Natural killer cell treated with Interleukin-12 subunit alpha and Interleukin-12 subunit beta and Interleukin-15 and Interleukin-18, amount 100 ng/mL, for 72 hours (primary cell): ENCODE results near the gene CEP57. TPM values are rescaled to one million over a fixed set of nuclear protein-coding genes. Genes with fewer than 3 reads are reported as not detected.
"Not testable (repeated sequence)": the region's sequence is repeated elsewhere in the genome, so short reads cannot be mapped to it uniquely, and the experiment has no call there.

Experiments
- ATAC-seq, 2 donors: fragments of 150-1000 bp; cut with Tn5 transposase in 1 of 2; sonication (Bioruptor Pico), chemical (Tn5 transposase) in 1 of 2; 2 replicates each; pipeline ENCODE4 v1.10.0; 2021
- DNase-seq: peaks from one replicate; pipeline ENCODE4 v3.0.0; 2022; ENCODE audit warnings: low spot score
- H3K27ac Mint-ChIP-seq, 2 donors: 1 replicate in 1 of 2; 2 replicates in 1 of 2; pipeline ENCODE4 v1.8.0; 2022; ENCODE audit warnings: mixed read lengths in 2 of 2, mild to moderate bottlenecking in 1 of 2, moderate library complexity in 1 of 2
- H3K27me3 Mint-ChIP-seq, 2 donors: 1 replicate in 1 of 2; 2 replicates in 1 of 2; pipeline ENCODE4 v1.8.0; 2022; ENCODE audit warnings: mixed read lengths in 2 of 2
- H3K36me3 Mint-ChIP-seq: one replicate; pipeline ENCODE4 v1.8.0; 2022; ENCODE audit warnings: mixed read lengths
- H3K4me1 Mint-ChIP-seq, 2 donors: 1 replicate in 1 of 2; 2 replicates in 1 of 2; pipeline ENCODE4 v1.8.0; 2022; ENCODE audit warnings: low read depth in 2 of 2, mixed read lengths in 2 of 2, mild to moderate bottlenecking in 1 of 2
- H3K4me3 Mint-ChIP-seq: one replicate; pipeline ENCODE4 v1.8.0; 2022; ENCODE audit warnings: mixed read lengths
- H3K9me3 Mint-ChIP-seq: 2 replicates; pipeline ENCODE4 v1.8.0; 2022; ENCODE audit warnings: mixed read lengths
- total RNA-seq, 2 donors: library from RNA; stranded (reverse); gene quantifications; one replicate each; pipeline ENCODE4 v1.2.3, GENCODE V29; 2022

Gene CEP57
- total RNA-seq, 2 donors from 2014 or later, result 35.0 to 52.0 TPM

- not testable (repeated sequence) for H3K27ac Mint-ChIP-seq, H3K27me3 Mint-ChIP-seq, ATAC-seq, H3K9me3 Mint-ChIP-seq, DNase-seq, H3K4me3 Mint-ChIP-seq
- H3K4me1 Mint-ChIP-seq, result peaks cover 10 to 17% of the 10 kb centered on the region in 2 donors
- H3K36me3 Mint-ChIP-seq, result peaks cover 19% of the 10 kb centered on the region
These were observed 16.2 kb downstream of the CEP57 start for GRCh38 chr11:95806464-95806863.

GRCh38 chr11:95811052-95811451, 20.8 kb downstream of the CEP57 start:
- H3K4me3 Mint-ChIP-seq, DNase-seq, H3K27me3 Mint-ChIP-seq, H3K9me3 Mint-ChIP-seq, ATAC-seq, H3K4me1 Mint-ChIP-seq, H3K27ac Mint-ChIP-seq: not testable (repeated sequence)
- H3K36me3 Mint-ChIP-seq, result peaks cover 12% of the 10 kb centered on the region

GRCh38 chr11:95816037-95816436, 25.7 kb downstream of the CEP57 start:
- Mint-ChIP-seq H3K4me1 (peaks cover 0 to 3% of the 10 kb centered on the region in 2 donors), H3K27ac (no peak overlapping the region), H3K9me3 (no peaks in the 10 kb centered on the region), H3K36me3 (peaks cover 16% of the 10 kb centered on the region), H3K27me3 (no peaks in the 10 kb centered on the region), H3K4me3 (no peak overlapping the region)
- ATAC-seq (no peak), DNase-seq (no peak)

- H3K27ac Mint-ChIP-seq, result no peak overlapping the region
- H3K9me3 Mint-ChIP-seq, result no peaks in the 10 kb centered on the region
- peaks cover 27% of the 10 kb centered on the region for H3K36me3 Mint-ChIP-seq
- H3K4me3 Mint-ChIP-seq, result no peak overlapping the region
- no peaks in the 10 kb centered on the region for H3K27me3 Mint-ChIP-seq
- H3K4me1 Mint-ChIP-seq, result peaks cover 0 to 3% of the 10 kb centered on the region in 2 donors
- ATAC-seq (no peak), DNase-seq (no peak)
These were observed 31.3 kb downstream of the CEP57 start for GRCh38 chr11:95821640-95822039.

GRCh38 chr11:95827696-95828095, 37.4 kb downstream of the CEP57 start:
- H3K9me3 Mint-ChIP-seq, result no peaks in the 10 kb centered on the region
- no peak overlapping the region for H3K4me3 Mint-ChIP-seq
- no peak overlapping the region for H3K27ac Mint-ChIP-seq
- no peak for ATAC-seq
- H3K27me3 Mint-ChIP-seq, result no peaks in the 10 kb centered on the region
- H3K36me3 Mint-ChIP-seq, result peaks cover 30% of the 10 kb centered on the region
- no peak for DNase-seq
- H3K4me1 Mint-ChIP-seq, result no peaks in the 10 kb centered on the region

- H3K4me1 Mint-ChIP-seq, result no peaks in the 10 kb centered on the region
- H3K4me3 Mint-ChIP-seq, result no peak overlapping the region
- H3K9me3 Mint-ChIP-seq, result no peaks in the 10 kb centered on the region
- peaks cover 28% of the 10 kb centered on the region for H3K36me3 Mint-ChIP-seq
- ATAC-seq (no peak), DNase-seq (no peak)
- no peaks in the 10 kb centered on the region for H3K27me3 Mint-ChIP-seq
- no peak overlapping the region for H3K27ac Mint-ChIP-seq
These were observed 39.4 kb downstream of the CEP57 start for GRCh38 chr11:95829580-95830259.

GRCh38 chr11:95831198-95831883, 41.0 kb downstream of the CEP57 start:
- Mint-ChIP-seq H3K36me3 (peaks cover 26% of the 10 kb centered on the region), H3K27me3 (no peaks in the 10 kb centered on the region), H3K9me3 (no peaks in the 10 kb centered on the region), H3K4me3 (no peak overlapping the region), H3K27ac (peak overlapping the region in 1 of 2 donors; percentile 12), H3K4me1 (no peaks in the 10 kb centered on the region)
- DNase-seq (no peak), ATAC-seq (no peak)

GRCh38 chr11:95832763-95833162, 42.5 kb downstream of the CEP57 start:
- no peak for ATAC-seq
- no peaks in the 10 kb centered on the region for H3K4me1 Mint-ChIP-seq
- peaks cover 28% of the 10 kb centered on the region for H3K36me3 Mint-ChIP-seq
- H3K27me3 Mint-ChIP-seq, result no peaks in the 10 kb centered on the region
- H3K9me3 Mint-ChIP-seq, result no peaks in the 10 kb centered on the region
- no peak overlapping the region for H3K4me3 Mint-ChIP-seq
- H3K27ac Mint-ChIP-seq, result no peak overlapping the region
- no peak for DNase-seq

- no peak for ATAC-seq
- no peaks in the 10 kb centered on the region for H3K4me1 Mint-ChIP-seq
- H3K4me3 Mint-ChIP-seq, result no peak overlapping the region
- DNase-seq, result no peak
- H3K27me3 Mint-ChIP-seq, result no peaks in the 10 kb centered on the region
- peaks cover 28% of the 10 kb centered on the region for H3K36me3 Mint-ChIP-seq
- H3K9me3 Mint-ChIP-seq, result no peaks in the 10 kb centered on the region
- no peak overlapping the region for H3K27ac Mint-ChIP-seq
These were observed 43.1 kb downstream of the CEP57 start for GRCh38 chr11:95833378-95833777.

GRCh38 chr11:95835351-95835750, 45.1 kb downstream of the CEP57 start:
- no peaks in the 10 kb centered on the region for H3K27me3 Mint-ChIP-seq
- no peaks in the 10 kb centered on the region for H3K4me1 Mint-ChIP-seq
- H3K36me3 Mint-ChIP-seq, result peaks cover 20% of the 10 kb centered on the region
- H3K27ac Mint-ChIP-seq, result no peak overlapping the region
- no peak for ATAC-seq
- DNase-seq, result no peak
- H3K9me3 Mint-ChIP-seq, result no peaks in the 10 kb centered on the region
- no peak overlapping the region for H3K4me3 Mint-ChIP-seq

- Mint-ChIP-seq H3K4me1 (no peaks in the 10 kb centered on the region), H3K27ac (no peak overlapping the region), H3K27me3 (no peaks in the 10 kb centered on the region), H3K36me3 (peaks cover 14% of the 10 kb centered on the region), H3K4me3 (no peak overlapping the region), H3K9me3 (no peaks in the 10 kb centered on the region)
- DNase-seq (peak; percentile 68), ATAC-seq (peak; percentile 75 to 77)
These were observed 45.6 kb downstream of the CEP57 start for GRCh38 chr11:95835768-95836488.

- DNase-seq (no peak), ATAC-seq (no peak)
- H3K27ac Mint-ChIP-seq, result no peak overlapping the region
- H3K4me1 Mint-ChIP-seq, result no peaks in the 10 kb centered on the region
- H3K27me3 Mint-ChIP-seq, result no peaks in the 10 kb centered on the region
- H3K4me3 Mint-ChIP-seq, result no peak overlapping the region
- H3K36me3 Mint-ChIP-seq, result peaks cover 6% of the 10 kb centered on the region
- H3K9me3 Mint-ChIP-seq, result no peaks in the 10 kb centered on the region
These were observed 54.9 kb downstream of the CEP57 start for GRCh38 chr11:95845167-95845566.

- Mint-ChIP-seq H3K27ac (no peak overlapping the region), H3K4me1 (no peaks in the 10 kb centered on the region), H3K4me3 (no peak overlapping the region), H3K9me3 (no peaks in the 10 kb centered on the region), H3K36me3 (peaks cover 6% of the 10 kb centered on the region), H3K27me3 (no peaks in the 10 kb centered on the region)
- no peak for ATAC-seq
- no peak for DNase-seq
These were observed 59.0 kb downstream of the CEP57 start for GRCh38 chr11:95849087-95849825.
